Adrenal gland (tissue), 5 donors: ENCODE data around the gene C3orf52.

Experiments
- POLR2A ChIP-seq, 2 donors: fragments of 450-650 bp; IDR thresholded peaks; one replicate each; pipeline ENCODE4 v1.6.1; 2017; ENCODE audit warnings: antibody characterized with exemption in 2 of 2, mild to moderate bottlenecking in 2 of 2, moderate library complexity in 1 of 2
- TF ChIP-seq, protein P1 (sequence below), 6 experiments: fragments of 450-650 bp in 4 of 6; fragments of 200-600 bp in 2 of 6; sonication (generic) in 1 of 6; IDR thresholded peaks; 1 replicate in 5 of 6; 2 replicates in 1 of 6; pipeline versions ENCODE4 v1.5.1 to v1.8.0; 2016 to 2021; ENCODE audit warnings: antibody characterized with exemption in 6 of 6, mild to moderate bottlenecking in 2 of 6, moderate library complexity in 1 of 6
- donor health status: DM: no; HTN: no; CAD: no.

DNA sequence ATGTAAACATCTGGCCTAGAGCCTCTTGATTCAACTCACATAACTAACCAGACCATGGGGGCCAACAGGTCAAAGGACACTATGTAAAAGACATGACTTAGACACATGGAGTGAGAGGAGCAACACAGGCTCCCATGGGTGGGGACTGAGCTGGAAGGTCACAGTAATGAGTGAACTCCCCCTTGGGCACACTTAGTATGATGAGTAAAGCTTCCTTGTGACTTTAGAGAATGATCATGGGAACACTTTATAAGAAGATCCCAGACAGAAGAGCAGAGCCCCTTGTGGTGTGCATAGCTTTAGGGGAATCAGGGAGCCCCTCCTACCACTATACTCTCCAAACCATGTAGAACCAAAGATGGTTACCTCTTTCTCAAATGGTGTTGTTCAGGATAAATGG lies 36.7 kb downstream of the C3orf52 start:
- TF ChIP-seq POLR2A (IDR thresholded peaks at IDR 0.05), result no peak
- TF ChIP-seq, protein P1, sequence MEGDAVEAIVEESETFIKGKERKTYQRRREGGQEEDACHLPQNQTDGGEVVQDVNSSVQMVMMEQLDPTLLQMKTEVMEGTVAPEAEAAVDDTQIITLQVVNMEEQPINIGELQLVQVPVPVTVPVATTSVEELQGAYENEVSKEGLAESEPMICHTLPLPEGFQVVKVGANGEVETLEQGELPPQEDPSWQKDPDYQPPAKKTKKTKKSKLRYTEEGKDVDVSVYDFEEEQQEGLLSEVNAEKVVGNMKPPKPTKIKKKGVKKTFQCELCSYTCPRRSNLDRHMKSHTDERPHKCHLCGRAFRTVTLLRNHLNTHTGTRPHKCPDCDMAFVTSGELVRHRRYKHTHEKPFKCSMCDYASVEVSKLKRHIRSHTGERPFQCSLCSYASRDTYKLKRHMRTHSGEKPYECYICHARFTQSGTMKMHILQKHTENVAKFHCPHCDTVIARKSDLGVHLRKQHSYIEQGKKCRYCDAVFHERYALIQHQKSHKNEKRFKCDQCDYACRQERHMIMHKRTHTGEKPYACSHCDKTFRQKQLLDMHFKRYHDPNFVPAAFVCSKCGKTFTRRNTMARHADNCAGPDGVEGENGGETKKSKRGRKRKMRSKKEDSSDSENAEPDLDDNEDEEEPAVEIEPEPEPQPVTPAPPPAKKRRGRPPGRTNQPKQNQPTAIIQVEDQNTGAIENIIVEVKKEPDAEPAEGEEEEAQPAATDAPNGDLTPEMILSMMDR (IDR thresholded peaks at IDR 0.05), result no peak
